ENCODE measurements around the gene FAF2. TPM values are rescaled to one million over a fixed set of nuclear protein-coding genes. Genes with fewer than 3 reads are reported as not detected.
"Not testable (repeated sequence)": the region's sequence is repeated elsewhere in the genome, so short reads cannot be mapped to it uniquely, and the experiment has no call there.

The FAF2 gene
- total and polyA plus RNA-seq, 2 donors: 21.0 to 43.4 TPM

DNA sequence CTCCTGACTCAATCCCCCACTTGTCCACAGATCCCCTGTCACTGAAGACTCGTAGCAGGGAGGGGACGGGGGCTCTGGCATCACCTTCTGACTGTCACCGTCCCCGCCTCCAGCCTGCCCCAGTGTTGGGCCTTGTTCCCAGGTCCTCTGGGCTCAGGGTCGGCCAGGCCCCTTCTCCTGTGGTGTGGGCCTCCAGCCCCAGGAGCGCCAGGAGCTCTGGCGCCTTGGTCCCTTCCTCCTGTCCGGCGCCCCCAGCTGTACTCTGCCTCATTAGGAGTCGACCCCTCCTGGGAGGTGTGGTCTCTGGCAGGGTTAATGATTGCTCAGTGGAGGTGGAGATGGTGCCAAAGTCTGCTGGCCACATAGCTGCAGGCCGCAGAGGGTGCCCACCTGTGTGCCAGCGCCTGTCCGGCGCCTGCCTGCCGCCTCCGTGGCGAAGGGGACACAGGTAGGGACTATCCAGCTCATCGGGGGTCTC lies 100.8 kb downstream of the FAF2 start, which contains the start of gene CDHR2:
TSS of gene CDHR2 (plus strand) at position 376 of the 478 bp plus-strand sequence. CDS start 16,011 bp downstream, outside the sequence.
- Histone ChIP-seq H3K4me1 (ENCODE audit: insufficient read depth) (no peaks in the 10 kb centered on the region), H3K27ac (ENCODE audit: low read depth) (no peak within 1 kb of the TSS), H3K36me3 (ENCODE audit: insufficient read depth) (no peaks in the 10 kb centered on the region), H3K4me3 (ENCODE audit: low read depth, low read length) (no peak within 1 kb of the TSS)
- 69% methylated on average over 18 of the region's 18 CpGs for WGBS
- no peak for DNase-seq (ENCODE audit: extremely low spot score)

DNA sequence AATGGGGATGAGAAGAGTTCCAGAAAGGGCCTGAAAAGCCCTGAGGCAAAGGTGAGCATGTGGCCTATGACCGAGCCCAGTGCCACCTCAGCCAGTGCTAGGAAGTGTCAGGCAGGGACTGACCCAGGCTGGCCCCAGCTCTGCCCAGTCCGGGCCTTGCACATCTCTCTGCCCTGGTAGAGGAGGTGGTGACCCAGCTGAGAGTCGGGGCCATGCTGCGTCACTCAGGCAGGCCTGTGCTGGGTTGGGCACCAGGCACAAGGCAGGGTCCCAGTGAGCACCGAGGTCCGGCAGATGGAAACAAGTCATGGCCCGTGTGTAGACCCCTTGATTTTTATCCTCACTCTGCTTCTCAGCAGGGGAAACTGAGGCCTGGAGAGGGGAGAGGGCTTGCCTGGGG lies 101.7 kb downstream of the FAF2 start:
- DNase-seq (ENCODE audit: extremely low spot score): no peak
- no peaks in the 10 kb centered on the region for H3K4me1 ChIP-seq (ENCODE audit: insufficient read depth)
- no peaks in the 10 kb centered on the region for H3K36me3 ChIP-seq (ENCODE audit: insufficient read depth)
- H3K4me3 ChIP-seq (ENCODE audit: low read depth, low read length): no peak overlapping the region
- H3K27ac ChIP-seq (ENCODE audit: low read depth): no peak overlapping the region
- 86% methylated on average over 7 of the region's 7 CpGs for WGBS

DNA sequence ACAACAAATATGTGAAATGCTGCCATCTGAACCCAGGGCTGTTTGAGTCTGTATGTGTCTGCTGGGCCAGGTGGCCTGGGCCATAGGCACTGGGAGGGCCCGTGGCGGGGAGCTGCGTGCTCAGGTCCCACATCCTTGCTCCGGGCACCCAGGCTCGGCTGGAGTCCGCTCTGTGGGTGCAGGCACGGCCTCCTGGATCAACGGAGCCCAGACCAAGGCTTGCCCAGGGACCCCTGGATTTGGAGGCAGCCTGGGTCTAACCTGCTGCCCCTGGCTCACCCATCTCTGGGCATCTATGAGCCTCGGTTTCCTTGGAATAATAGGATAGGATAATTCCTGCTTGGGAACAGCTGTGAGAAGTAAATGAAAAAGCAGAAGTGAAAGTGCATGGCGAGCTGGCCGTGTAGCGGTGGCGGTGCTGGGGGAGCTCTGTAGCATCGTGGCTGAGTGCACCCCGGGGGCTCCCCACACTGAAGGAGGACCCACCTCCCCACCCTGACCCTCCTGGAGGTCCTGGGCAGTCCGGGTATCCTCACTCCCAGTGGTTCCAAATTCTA lies 102.2 kb downstream of the FAF2 start:
- no peak for DNase-seq (ENCODE audit: extremely low spot score)
- 80% methylated on average over 16 of the region's 16 CpGs for WGBS
- H3K4me1 ChIP-seq (ENCODE audit: insufficient read depth): no peaks in the 10 kb centered on the region
- no peak overlapping the region for H3K4me3 ChIP-seq (ENCODE audit: low read depth, low read length)
- H3K27ac ChIP-seq (ENCODE audit: low read depth): no peak overlapping the region
- no peaks in the 10 kb centered on the region for H3K36me3 ChIP-seq (ENCODE audit: insufficient read depth)

DNA sequence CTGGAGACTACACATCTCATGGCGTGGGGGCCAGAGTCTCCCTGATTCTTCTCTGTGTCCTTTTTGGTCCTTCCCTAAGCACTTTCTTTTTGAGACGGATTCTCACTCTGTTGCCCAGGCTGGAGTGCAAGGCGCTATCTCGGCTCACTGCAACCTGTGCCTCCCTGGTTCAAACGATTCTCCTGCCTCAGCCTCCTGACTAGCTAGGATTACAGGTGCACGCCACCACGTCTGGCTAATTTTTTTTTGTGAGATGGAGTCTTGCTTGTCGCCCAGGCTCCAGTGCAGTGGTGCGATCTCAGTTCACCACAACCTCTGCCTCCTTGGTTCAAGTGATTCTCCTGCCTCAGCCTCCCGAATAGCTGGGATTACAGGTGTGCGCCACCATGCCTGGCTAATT lies 102.8 kb downstream of the FAF2 start:
- 90% methylated on average over 11 of the region's 11 CpGs for WGBS
- not testable (repeated sequence) for H3K4me3 ChIP-seq (ENCODE audit: low read depth, low read length); H3K27ac ChIP-seq (ENCODE audit: low read depth); H3K36me3 ChIP-seq (ENCODE audit: insufficient read depth); DNase-seq (ENCODE audit: extremely low spot score); H3K4me1 ChIP-seq (ENCODE audit: insufficient read depth)

DNA sequence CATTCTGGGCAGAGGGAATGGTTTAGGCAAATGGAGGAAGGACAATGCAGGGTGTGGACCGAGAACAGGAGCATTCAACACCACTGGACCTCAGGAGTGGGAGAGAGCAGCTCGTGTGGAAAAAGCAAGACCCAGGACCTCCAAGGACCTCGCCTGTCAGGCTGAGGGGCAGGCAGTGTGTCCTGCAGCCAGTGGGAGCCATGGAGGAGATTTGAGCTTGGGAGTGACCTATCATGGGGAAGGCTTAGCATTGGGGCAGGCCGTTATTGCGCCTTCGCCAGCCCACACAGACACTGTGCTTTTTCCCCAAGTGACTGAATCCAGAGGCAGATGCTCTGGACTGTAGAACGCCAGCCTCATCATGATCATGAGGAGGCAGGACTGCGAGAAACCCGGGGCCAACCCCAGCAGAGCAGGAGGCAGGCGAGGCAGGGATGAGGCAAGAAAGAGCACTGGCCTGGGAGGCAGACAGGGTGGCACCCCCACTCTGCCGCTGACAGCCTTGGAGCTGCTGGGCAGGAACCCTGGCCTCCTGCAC lies 104.2 kb downstream of the FAF2 start:
- no peak for DNase-seq (ENCODE audit: extremely low spot score)
- Histone ChIP-seq H3K4me3 (ENCODE audit: low read depth, low read length) (no peak overlapping the region), H3K27ac (ENCODE audit: low read depth) (no peak overlapping the region), H3K4me1 (ENCODE audit: insufficient read depth) (no peaks in the 10 kb centered on the region), H3K36me3 (ENCODE audit: insufficient read depth) (no peaks in the 10 kb centered on the region)
- WGBS: 76% methylated on average over 11 of the region's 11 CpGs

DNA sequence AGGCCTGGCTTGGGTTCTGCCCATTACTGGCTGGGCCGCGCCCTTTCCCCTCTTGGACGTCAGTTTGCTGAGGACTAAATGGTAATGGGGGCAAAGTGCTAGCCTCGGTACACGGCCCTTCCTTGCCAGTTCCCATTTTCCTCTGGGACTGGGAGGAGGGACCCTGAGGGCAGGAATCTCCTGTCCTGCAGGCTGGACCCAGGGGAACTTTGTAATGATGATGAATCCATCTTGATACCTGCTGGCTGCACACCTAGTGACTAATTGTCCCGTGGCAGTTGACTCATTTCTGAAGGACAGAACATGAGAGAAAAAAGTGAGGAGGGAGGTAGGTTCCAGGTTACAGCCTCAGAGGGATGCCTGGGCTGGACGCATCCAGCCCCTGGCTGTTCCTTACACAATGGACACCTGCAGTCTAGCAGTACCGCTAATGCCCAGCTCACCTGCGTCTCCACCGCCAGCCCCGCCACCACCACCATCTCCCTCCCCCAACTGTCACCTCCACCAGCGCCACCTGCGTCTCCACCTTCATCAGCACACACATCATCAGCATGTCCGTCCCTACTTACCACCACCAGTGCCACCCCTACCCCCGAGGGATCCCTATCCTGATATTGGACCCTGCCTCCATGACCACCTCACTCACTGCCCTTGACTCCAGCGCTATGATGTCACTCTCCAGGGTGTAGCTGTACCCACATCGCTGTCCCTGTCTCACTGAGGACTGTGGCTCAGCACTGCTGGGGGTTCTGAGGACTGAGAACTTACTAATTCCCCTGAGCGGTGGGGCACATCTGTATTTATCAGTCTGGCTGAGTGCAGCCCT lies 105.3 kb downstream of the FAF2 start:
- no peaks in the 10 kb centered on the region for H3K36me3 ChIP-seq (ENCODE audit: insufficient read depth)
- H3K4me3 ChIP-seq (ENCODE audit: low read depth, low read length): no peak overlapping the region
- H3K27ac ChIP-seq (ENCODE audit: low read depth): no peak overlapping the region
- 62% methylated on average over 18 of the region's 18 CpGs for WGBS
- H3K4me1 ChIP-seq (ENCODE audit: insufficient read depth): no peaks in the 10 kb centered on the region
- DNase-seq (ENCODE audit: extremely low spot score): no peak

DNA sequence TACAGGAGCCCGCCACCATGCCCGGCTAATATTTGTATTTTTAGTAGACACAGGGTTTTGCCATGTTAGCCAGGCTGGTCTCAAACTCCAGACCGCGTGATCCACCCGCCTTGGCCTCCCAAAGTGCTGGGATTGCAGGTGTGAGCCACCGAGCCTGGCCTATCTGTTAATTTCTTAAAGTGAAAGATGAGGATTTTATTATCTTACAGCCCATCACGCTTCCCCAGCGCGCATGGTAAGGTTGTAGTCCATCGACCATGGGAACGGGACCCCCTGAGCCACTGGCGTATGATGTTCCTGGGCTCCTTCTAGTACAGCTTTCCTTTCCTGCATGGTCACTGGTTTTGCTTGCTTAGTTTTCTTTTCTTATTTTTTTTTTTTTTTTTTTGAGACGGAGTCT lies 109.7 kb downstream of the FAF2 start:
- Histone ChIP-seq H3K36me3 (ENCODE audit: insufficient read depth) (no peaks in the 10 kb centered on the region), H3K4me1 (ENCODE audit: insufficient read depth) (no peaks in the 10 kb centered on the region), H3K27ac (ENCODE audit: low read depth) (no peak overlapping the region), H3K4me3 (ENCODE audit: low read depth, low read length) (no peak overlapping the region)
- DNase-seq (ENCODE audit: extremely low spot score): no peak
- WGBS: 96% methylated on average over 13 of the region's 13 CpGs

Small RNA genes within 50 kb of the gene (small RNA-seq; reads per million reads assigned to genes)
- gene AC010297.1 (not detected), gene RF00019 (not detected), gene RN7SL684P (not detected)

Other genes with a start within 250 kb of the FAF2 start
- 13.5 TPM for gene SIMC1, start 210.0 kb upstream of the FAF2 start, total RNA-seq
- gene SIMC1, start 210.0 kb upstream of the FAF2 start, polyA plus RNA-seq: 11.7 TPM
- gene KIAA1191, start 86.6 kb upstream of the FAF2 start, total RNA-seq: 38.1 TPM
- 91.8 TPM for gene KIAA1191, start 86.6 kb upstream of the FAF2 start, polyA plus RNA-seq
- 20.8 TPM for gene ARL10, start 82.9 kb upstream of the FAF2 start, total RNA-seq
- gene ARL10, start 82.9 kb upstream of the FAF2 start, polyA plus RNA-seq: 3.6 TPM
- 3.2 TPM for gene NOP16, start 59.8 kb upstream of the FAF2 start, total RNA-seq
- 27.9 TPM for gene NOP16, start 59.8 kb upstream of the FAF2 start, polyA plus RNA-seq
- 62.0 TPM for gene HIGD2A, start 59.6 kb upstream of the FAF2 start, total RNA-seq
- gene HIGD2A, start 59.6 kb upstream of the FAF2 start, polyA plus RNA-seq: 188 TPM
- gene CLTB, start 31.8 kb upstream of the FAF2 start, total RNA-seq: 29.6 TPM
- 146 TPM for gene CLTB, start 31.8 kb upstream of the FAF2 start, polyA plus RNA-seq
- 8.1 TPM for gene RNF44, start 89.0 kb downstream of the FAF2 start, total RNA-seq
- gene RNF44, start 89.0 kb downstream of the FAF2 start, polyA plus RNA-seq: 25.8 TPM
- not detected for gene CDHR2, start 101.0 kb downstream of the FAF2 start, total RNA-seq
- gene CDHR2, start 101.0 kb downstream of the FAF2 start, polyA plus RNA-seq: not detected
- gene GPRIN1, start 161.8 kb downstream of the FAF2 start, total RNA-seq: 1.3 TPM
- gene GPRIN1, start 161.8 kb downstream of the FAF2 start, polyA plus RNA-seq: 0.42 TPM
- not detected for gene SNCB, start 182.1 kb downstream of the FAF2 start, total RNA-seq
- 0.08 TPM for gene SNCB, start 182.1 kb downstream of the FAF2 start, polyA plus RNA-seq
- gene EIF4E1B, start 182.3 kb downstream of the FAF2 start, total RNA-seq: not detected
- gene EIF4E1B, start 182.3 kb downstream of the FAF2 start, polyA plus RNA-seq: not detected
- gene TSPAN17, start 199.1 kb downstream of the FAF2 start, total RNA-seq: 19.3 TPM
- 26.3 TPM for gene TSPAN17, start 199.1 kb downstream of the FAF2 start, polyA plus RNA-seq

Data from urinary bladder (tissue), 4 donors.